HUES6 (cell line): ENCODE results near the gene NOL9.
A peak's percentile ranks its signal among the peaks of the same experiment; 100 is the strongest.

Experiments used
- H3K27ac ChIP-seq: 2 replicates; pipeline ENCODE4 v1.7.0; 2013; ENCODE audit warnings: low read depth, mild to moderate bottlenecking, low read length, inconsistent platforms
- H3K27me3 ChIP-seq: 2 replicates; pipeline ENCODE4 v1.6.1; 2013; ENCODE audit warnings: low read length; ENCODE audit not compliant: control insufficient read depth, insufficient read depth
- H3K36me3 ChIP-seq: 2 replicates; pipeline ENCODE4 v1.6.1; 2013; ENCODE audit warnings: low read length; ENCODE audit not compliant: control insufficient read depth, insufficient read depth
- H3K4me1 ChIP-seq: 2 replicates; pipeline ENCODE4 v1.6.1; 2013; ENCODE audit warnings: low read length; ENCODE audit not compliant: control insufficient read depth, insufficient read depth
- H3K4me3 ChIP-seq: 2 replicates; pipeline ENCODE4 v1.5.1; 2013; ENCODE audit warnings: low read depth, low read length
- H3K9ac ChIP-seq: one replicate; pipeline ENCODE4 v1.6.1; 2013; ENCODE audit warnings: mild to moderate bottlenecking, low read length
- H3K9me3 ChIP-seq: 2 replicates; pipeline ENCODE4 v1.6.1; 2013; ENCODE audit warnings: low read depth, low read length; ENCODE audit not compliant: control insufficient read depth, insufficient read depth

The NOL9 gene

GRCh38 chr1:6534248-6534822, 20.0 kb downstream of the NOL9 start:
- H3K4me3 ChIP-seq = no peak overlapping the region
- H3K9ac ChIP-seq = no peak overlapping the region
- no peaks in the 10 kb centered on the region for H3K9me3 ChIP-seq
- H3K36me3 ChIP-seq = peaks cover 72% of the 10 kb centered on the region
- no peaks in the 10 kb centered on the region for H3K27me3 ChIP-seq
- H3K4me1 ChIP-seq = no peaks in the 10 kb centered on the region
- no peak overlapping the region for H3K27ac ChIP-seq

DNA sequence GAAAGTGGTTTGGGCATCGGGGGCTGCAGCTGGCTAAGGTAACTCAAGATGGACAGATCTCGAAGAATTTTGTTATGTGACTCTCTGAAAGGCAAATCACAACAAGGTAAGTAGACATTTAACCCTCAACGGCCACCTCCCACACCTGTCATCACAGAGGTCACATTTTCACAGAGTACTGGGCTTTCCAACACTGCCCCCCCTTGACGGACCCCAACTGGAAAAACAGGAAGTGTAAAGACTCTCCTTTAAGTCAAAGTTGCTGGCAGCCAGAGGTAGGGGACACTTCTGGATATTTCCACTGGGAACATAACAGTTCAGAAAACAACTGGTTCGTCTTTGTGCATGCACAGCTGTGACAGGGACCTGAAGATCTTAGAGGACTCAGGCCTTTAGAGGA, 22.3 kb downstream of the NOL9 start:
- Histone ChIP-seq H3K36me3 (peaks cover 78% of the 10 kb centered on the region), H3K9me3 (no peaks in the 10 kb centered on the region)

GRCh38 chr1:6530504-6531160, 23.7 kb downstream of the NOL9 start:
- H3K27ac ChIP-seq = no peak overlapping the region
- H3K4me3 ChIP-seq = no peak overlapping the region
- H3K36me3 ChIP-seq = peaks cover 84% of the 10 kb centered on the region
- H3K4me1 ChIP-seq = no peaks in the 10 kb centered on the region
- H3K9ac ChIP-seq = no peak overlapping the region
- no peaks in the 10 kb centered on the region for H3K9me3 ChIP-seq
- H3K27me3 ChIP-seq = no peaks in the 10 kb centered on the region

More for the DNA sequence above, 22.3 kb downstream of the NOL9 start:
- Histone ChIP-seq H3K9ac (no peak overlapping the region), H3K27ac (no peak overlapping the region), H3K4me3 (no peak overlapping the region), H3K4me1 (no peaks in the 10 kb centered on the region), H3K27me3 (no peaks in the 10 kb centered on the region)

GRCh38 chr1:6528492-6528891, 25.8 kb downstream of the NOL9 start:
- peaks cover 77% of the 10 kb centered on the region for H3K36me3 ChIP-seq
- no peak overlapping the region for H3K9ac ChIP-seq
- no peak overlapping the region for H3K4me3 ChIP-seq
- no peaks in the 10 kb centered on the region for H3K27me3 ChIP-seq
- no peaks in the 10 kb centered on the region for H3K4me1 ChIP-seq
- no peak overlapping the region for H3K27ac ChIP-seq
- H3K9me3 ChIP-seq = no peaks in the 10 kb centered on the region

DNA sequence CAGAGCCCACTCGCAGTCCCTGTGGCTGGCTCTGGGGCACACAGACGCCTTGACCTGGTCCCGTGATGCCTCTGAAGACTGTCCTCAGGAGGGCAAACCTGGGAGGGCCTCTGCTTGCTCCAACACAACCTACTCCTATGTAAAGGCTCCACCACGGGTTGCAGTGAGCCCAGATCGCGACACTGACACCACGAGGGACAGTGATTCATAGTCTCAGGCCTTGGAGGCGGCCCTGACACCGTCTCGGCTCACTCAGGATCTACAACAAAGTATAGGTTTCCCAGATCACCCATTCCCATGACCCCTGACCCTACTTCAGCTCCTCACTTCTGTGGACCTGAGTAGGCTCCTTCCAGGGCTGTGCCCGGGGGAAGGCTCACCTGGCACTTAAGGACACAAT, 28.0 kb downstream of the NOL9 start:
- Histone ChIP-seq H3K9ac (no peak overlapping the region), H3K4me3 (no peak overlapping the region), H3K27ac (no peak overlapping the region), H3K36me3 (peaks cover 56% of the 10 kb centered on the region), H3K9me3 (no peaks in the 10 kb centered on the region), H3K27me3 (no peaks in the 10 kb centered on the region), H3K4me1 (no peaks in the 10 kb centered on the region)

- Histone ChIP-seq H3K36me3 (peaks cover 34% of the 10 kb centered on the region), H3K4me1 (peaks cover 22% of the 10 kb centered on the region)
Measured at GRCh38 chr1:6523566-6523965, 30.7 kb downstream of the NOL9 start.

DNA sequence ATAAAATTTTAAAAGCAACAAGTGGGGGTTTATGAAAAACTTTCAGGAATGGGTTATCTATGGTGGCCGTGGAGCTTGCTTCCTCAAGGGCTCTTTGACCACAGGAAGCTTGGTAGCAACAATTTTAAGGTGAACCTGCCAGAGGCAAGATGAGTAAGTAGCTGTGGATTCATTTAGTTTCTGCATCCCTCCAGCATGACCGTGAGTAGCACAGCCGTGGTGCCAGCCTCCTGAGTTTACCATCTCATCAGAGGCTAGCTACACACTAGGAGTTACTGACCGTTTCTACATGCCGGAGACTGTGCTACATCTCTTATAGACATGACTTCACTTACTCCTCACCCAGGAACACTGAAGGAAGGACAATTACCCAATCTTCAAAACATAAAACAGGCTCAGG, 32.8 kb downstream of the NOL9 start:
- Histone ChIP-seq H3K4me3 (no peak overlapping the region), H3K27ac (no peak overlapping the region), H3K9me3 (no peaks in the 10 kb centered on the region), H3K9ac (no peak overlapping the region), H3K27me3 (no peaks in the 10 kb centered on the region), H3K4me1 (peaks cover 22% of the 10 kb centered on the region), H3K36me3 (peaks cover 15% of the 10 kb centered on the region)

More at GRCh38 chr1:6523566-6523965, 30.7 kb downstream of the NOL9 start:
- Histone ChIP-seq H3K9ac (no peak overlapping the region), H3K9me3 (no peaks in the 10 kb centered on the region), H3K4me3 (no peak overlapping the region), H3K27ac (no peak overlapping the region), H3K27me3 (no peaks in the 10 kb centered on the region)

GRCh38 chr1:6519935-6520671, 34.2 kb downstream of the NOL9 start:
- peak overlapping the region; percentile 1; the same call in 1 of the 2 replicates for H3K27ac ChIP-seq
- peaks cover 1% of the 10 kb centered on the region for H3K36me3 ChIP-seq
- H3K4me3 ChIP-seq = no peak overlapping the region
- H3K9me3 ChIP-seq = no peaks in the 10 kb centered on the region
- peaks cover 22% of the 10 kb centered on the region for H3K4me1 ChIP-seq
- peak overlapping the region; percentile 32 for H3K9ac ChIP-seq
- no peaks in the 10 kb centered on the region for H3K27me3 ChIP-seq

GRCh38 chr1:6519491-6519934, 34.8 kb downstream of the NOL9 start:
- no peak overlapping the region; the same call in 1 of the 2 replicates for H3K27ac ChIP-seq
- peak overlapping the region; percentile 32 for H3K9ac ChIP-seq
- no peak overlapping the region for H3K4me3 ChIP-seq
- H3K36me3 ChIP-seq = no peaks in the 10 kb centered on the region
- no peaks in the 10 kb centered on the region for H3K9me3 ChIP-seq
- peaks cover 22% of the 10 kb centered on the region for H3K4me1 ChIP-seq
- no peaks in the 10 kb centered on the region for H3K27me3 ChIP-seq

GRCh38 chr1:6517435-6517851, 36.9 kb downstream of the NOL9 start:
- no peaks in the 10 kb centered on the region for H3K9me3 ChIP-seq
- H3K36me3 ChIP-seq = no peaks in the 10 kb centered on the region
- no peak overlapping the region for H3K4me3 ChIP-seq
- H3K9ac ChIP-seq = no peak overlapping the region
- peaks cover 26% of the 10 kb centered on the region for H3K4me1 ChIP-seq
- no peaks in the 10 kb centered on the region for H3K27me3 ChIP-seq
- no peak overlapping the region for H3K27ac ChIP-seq

DNA sequence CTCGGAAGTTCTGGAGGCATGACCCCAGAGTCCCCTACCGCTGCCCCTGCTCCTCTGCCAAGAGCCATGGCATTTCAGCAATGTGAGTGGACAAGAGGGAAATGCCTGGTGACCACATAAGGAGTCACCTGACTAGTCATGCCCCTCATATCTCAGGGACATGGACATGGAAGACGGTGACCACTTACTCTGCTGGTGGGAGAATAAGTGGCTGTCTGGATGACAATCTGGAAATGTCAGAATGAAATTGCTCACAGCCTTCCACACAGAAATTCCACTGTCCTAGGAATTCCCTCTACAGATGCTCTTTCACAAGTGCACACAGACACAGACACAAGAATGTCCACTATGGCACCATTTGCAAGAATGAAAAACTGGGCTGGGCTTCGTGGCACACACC, 38.5 kb downstream of the NOL9 start:
- H3K9me3 ChIP-seq = no peaks in the 10 kb centered on the region
- no peak overlapping the region for H3K27ac ChIP-seq
- peaks cover 22% of the 10 kb centered on the region for H3K4me1 ChIP-seq

More for the DNA sequence above, 38.5 kb downstream of the NOL9 start:
- Histone ChIP-seq H3K9ac (no peak overlapping the region), H3K27me3 (no peaks in the 10 kb centered on the region), H3K36me3 (no peaks in the 10 kb centered on the region), H3K4me3 (no peak overlapping the region)
